GM12872 (cell line): ENCODE data around the gene FGFR2.

Source experiments
- CTCF ChIP-seq: IDR thresholded peaks from 3 replicates; pipeline ENCODE4 v1.5.1; 2011; ENCODE audit warnings: low read depth, mild to moderate bottlenecking, low read length, moderate library complexity; ENCODE audit not compliant: insufficient read depth

The FGFR2 gene

GRCh38 chr10:121543545-121543944, 54.7 kb downstream of the FGFR2 start:
- TF ChIP-seq CTCF, result no peak

- no peak for TF ChIP-seq CTCF
Observed at GRCh38 chr10:121541450-121542120, 56.7 kb downstream of the FGFR2 start.

DNA sequence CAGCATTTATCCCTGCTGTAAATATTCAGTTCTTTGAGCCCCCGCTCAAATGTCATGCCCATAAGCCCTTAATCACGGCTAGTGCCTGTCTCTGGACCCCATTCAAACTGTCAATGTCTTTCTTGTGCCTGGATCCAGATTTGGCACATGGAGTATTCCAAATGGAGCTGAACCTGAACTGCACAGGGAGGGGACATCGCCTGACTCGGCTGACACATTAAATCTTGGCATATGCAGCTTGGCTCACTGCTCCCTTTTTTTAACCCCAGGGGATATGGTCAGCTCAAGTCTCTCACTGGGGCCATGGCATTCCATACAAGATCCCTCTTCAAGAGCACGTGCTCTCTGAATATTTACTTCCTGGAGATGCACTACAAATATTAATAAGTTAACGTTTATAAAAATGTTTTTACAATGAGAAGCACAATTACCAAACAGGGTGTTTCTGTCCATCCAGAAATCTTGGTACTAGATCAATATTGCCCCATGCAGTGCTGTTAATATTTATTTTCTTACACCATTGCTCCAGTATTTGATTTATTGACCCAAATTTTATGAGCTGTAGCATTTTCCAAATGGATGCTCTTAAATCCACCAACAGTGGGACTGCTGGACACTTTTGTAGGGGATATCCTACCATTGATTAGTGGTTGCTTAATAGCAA, 57.4 kb downstream of the FGFR2 start:
- TF ChIP-seq CTCF, result no peak

DNA sequence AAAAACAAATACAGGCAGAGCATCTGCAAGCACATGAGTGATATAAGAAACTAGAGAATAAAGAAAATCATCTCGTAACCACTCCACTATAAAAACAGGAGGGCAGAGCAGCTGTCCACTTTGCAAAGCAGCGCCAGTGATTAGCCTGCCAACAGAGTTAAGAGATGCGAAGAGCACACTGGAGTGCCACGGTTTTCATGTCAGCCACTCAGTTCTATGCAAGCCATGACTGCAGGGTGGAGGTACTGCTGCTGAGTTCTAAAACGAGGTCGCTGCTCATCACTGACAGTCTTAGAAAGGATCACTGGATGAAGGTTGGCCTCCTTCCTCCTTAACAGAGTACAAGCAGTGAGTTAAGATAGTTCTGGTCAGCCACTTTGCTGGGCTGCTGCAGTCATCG, 58.5 kb downstream of the FGFR2 start:
- TF ChIP-seq CTCF, result no peak

GRCh38 chr10:121536310-121536913, 61.8 kb downstream of the FGFR2 start:
- TF ChIP-seq CTCF, result no peak

GRCh38 chr10:121535381-121535780, 62.9 kb downstream of the FGFR2 start:
- no peak for TF ChIP-seq CTCF

GRCh38 chr10:121532292-121532864, 65.9 kb downstream of the FGFR2 start:
- TF ChIP-seq CTCF, result no peak
